Inferior parietal cortex (tissue), 1 donor: ENCODE data around the gene KRT86.
A peak's percentile ranks its signal among the peaks of the same experiment; 100 is the strongest.
"Not testable (repeated sequence)": the region's sequence is repeated elsewhere in the genome, so short reads cannot be mapped to it uniquely, and the experiment has no call there.

Experiments
- DNase-seq: peaks from one replicate; pipeline ENCODE4 v3.0.0-alpha.2; 2016; ENCODE audit errors: extremely low spot score

Gene KRT86

DNA sequence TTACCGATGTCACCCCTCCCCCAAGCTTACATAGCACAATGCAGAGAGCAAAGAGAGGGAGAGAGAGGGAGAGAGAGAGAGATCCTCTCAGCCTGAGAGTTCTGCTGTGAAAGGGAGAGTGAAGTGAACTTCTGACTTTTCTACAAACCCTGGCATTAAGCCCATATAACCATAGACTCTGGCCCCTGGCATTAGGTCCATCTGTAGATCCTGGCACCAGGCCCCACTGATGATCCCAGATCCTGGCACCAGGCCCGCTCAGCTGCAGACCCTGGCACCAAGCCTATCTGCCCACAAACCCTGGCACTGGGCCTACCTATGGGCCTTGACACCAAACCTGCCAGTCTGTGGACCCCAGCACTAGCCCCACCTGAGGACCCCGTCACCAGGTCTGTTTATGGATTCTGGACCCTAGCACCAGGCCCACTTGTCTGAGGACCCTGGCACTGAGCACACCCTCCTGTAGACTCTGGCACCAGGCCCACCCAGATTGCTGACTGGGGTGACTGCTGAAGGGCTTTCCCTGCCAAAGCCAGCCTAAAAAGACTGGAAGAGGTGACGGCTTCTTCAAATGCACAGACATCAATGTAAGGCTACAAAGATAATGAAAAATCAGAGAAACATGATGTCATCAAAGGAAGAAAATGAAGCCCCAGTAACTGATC lies 61.3 kb downstream of the KRT86 start:
- DNase-seq = no peak

DNA sequence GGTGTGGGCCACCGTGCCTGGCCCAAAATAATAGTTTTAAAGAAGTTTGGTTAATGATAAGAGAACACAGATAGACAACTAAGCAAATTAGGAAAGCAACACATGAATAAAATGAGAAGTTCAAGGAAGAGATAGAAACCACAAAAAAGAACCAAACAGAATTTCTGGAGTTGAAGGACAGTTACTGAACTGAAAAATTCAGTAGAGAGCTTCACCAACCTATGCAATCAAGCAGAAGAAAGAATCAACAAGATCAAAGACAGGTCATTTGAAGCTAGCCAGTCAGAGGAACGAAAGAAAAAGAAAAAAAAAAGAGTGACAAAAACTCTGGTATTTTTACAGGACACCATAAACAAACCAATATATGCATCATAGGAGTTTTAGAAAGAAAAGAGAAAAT lies 62.2 kb downstream of the KRT86 start:
- DNase-seq = no peak

DNA sequence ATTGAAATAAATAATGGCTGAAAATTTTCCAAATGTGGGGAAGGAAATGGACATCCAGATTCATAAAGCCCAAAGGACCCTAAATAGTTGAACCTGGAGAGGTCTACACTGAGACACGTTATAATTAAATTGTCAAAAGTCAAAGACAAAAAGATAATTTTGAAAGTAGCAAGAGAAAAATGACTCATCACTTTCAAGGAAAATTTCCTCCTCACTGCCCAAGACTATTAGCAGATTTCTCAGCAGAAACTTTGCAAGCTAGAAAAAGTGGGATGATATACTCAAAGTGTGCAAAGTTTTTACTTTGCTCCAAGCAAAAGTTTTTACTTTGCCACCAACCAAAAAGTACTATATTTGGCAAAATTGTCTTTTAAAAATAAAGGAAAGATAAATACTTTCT lies 62.6 kb downstream of the KRT86 start:
- no peak for DNase-seq

DNA sequence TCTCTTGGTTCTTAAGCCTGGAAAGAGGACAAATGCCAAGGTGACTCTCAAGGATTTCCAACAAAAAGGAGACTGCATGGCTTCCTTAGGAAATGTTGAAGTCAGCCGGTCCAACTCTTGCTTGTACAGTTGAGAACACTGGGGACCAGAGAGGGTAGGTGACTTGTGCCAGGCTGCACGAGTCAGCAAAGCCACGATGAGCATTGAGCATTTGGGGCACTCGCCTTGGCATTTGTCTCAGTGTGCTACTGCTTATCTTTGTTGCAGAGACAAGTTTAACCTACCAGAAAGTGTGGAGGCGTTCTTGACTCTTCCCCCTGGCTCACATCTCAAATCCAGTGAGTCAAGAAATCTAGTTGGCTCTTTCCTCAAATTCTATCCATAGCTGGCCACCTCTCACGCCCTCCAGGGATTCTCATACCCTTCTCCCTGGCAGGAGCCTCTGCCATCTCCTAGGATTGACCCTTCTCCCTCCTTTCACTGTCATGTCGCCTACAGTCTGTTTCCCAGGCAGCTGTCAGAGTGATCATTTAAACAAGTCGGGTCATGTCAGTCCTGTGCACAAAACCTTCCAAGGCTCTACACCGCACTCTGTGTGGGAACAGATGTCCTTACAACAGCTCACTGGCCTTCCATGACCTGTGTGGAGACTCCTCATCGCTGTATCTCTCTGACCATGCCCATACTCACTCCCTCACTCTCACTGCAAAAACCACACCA lies 64.0 kb downstream of the KRT86 start:
- DNase-seq = no peak

DNA sequence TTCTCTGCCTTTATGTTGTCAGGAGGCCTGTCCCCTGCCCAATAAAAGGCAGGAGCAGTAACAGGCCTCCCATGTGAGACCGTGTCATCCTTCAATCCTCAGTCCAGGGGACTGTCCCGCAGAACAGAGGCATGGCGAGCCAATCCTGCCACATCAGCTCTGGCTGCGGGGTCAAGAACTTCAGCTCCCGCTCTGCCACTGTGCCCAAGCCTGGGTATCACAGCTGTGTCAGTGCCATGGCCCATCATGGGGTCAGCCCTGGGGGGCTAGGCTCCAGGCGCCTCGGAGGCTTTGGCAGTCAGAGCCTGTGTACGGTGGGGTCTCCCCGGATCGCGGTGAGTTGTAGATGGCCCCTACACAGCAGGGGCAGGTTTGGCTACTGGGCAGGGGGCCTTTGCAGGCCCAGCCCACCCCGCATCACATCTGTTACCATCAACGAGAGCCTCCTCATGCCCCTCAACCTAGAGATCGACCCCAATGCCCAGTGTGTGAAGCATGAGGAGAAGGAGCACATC lies 66.7 kb downstream of the KRT86 start:
- no peak for DNase-seq

DNA sequence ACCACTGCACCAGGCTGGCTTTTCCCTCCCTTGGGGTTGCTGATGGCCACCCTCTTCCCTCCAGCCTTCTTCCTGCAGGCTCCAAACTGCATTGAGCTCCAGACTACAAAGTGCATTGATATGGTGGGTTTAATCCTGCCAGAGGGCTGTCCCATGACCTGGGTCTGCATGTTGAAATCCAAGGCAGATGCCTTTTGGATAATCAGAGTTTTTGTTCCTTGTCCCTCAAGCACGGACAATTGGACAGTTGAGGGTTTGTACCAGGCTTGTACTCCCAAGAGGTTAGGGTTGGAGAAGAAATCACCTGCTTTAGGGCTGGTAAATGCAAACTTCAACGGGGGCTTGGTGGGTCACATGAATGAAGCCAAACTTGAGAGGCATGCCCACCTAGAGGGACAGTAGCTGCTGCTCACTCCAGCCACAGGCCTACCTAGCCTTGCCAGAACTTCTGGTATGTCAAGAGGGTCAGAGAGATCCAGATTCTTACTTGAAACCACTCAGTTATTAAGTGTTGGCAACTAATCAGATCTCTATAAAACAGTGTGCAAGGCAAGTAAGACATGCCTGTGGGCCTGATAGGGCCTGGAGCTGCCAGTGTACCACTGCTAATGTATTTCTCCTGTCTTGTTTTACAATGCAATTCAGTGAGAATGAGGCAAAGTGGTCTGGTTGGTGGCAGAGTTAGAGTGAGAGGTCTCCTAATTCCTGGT lies 68.5 kb downstream of the KRT86 start:
- no peak for DNase-seq

DNA sequence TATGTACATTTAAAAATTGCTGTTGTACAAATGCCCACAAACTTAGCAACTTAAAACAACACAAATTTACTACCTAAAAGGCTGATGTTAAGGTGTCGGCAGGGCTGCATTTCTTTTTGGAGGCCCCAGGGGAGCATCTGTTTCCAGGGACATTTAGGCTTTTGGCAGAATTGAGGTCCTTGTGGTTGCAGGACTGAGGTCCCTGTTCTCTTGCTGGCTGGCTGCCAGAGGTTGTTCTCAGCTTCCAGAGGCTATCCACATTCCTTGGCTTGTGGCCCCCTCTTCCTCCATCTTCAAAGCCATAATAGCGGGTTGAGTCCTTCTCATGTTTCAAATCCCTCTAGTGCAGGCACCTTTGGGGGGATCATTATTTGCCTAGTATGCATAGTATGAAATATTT lies 69.1 kb downstream of the KRT86 start:
- no peak for DNase-seq

DNA sequence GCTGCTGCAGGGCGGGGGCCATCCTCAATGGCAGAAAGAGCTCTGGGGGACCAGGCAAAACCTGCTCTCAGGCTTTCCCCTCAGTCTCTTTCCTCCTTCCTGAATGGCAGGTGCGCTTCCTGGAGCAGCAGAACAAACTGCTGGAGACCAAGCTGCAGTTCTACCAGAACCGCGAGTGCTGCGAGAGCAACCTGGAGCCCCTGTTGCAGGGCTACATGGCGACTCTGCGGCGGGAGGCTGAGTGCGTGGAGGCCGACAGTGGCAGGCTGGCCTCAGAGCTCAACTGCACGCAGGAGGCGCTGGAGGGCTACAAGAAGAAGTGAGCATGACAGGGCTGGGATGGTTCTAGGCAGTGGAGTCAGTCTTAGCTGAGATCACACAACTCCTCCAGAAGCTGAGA lies 69.7 kb downstream of the KRT86 start:
- no peak for DNase-seq

DNA sequence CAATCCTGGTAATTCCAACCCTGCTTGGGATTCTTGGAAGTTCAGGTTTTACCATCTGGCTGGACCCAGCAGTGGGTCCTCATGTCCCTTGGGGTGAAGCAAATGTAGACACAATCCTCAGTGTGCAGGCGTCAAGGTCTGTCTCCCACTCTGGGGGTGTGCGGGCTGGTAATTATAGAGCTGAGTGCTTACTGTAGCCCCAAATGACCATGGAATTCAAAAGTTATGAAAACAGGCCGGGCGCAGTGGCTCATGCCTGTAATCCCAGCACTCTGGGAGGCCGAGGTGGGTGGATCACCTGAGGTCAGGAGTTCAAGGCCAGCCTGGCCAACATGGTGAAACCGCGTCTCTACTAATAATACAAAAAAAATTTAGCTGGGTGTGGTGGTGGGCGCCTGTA lies 70.6 kb downstream of the KRT86 start:
- not testable (repeated sequence) for DNase-seq

DNA sequence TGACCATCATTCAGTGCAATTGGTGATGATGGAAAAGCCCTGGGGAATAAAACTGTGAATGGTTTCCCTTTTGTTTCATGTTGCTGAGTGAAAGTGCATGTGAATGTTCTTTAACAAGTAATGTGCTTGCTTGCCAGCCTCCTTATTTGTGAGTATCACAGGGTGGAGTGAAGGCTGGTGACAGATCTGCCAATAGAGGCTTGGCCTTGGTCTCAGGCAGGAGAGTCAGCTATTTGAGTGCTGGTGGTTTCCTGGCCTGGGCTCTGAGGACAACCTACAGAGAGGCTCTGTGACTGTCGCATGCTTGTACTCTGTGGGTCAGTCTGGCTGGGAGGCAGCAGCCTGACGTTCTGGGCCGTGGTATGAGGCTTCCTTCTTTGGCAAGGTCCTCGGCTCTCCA lies 72.1 kb downstream of the KRT86 start:
- no peak for DNase-seq

DNA sequence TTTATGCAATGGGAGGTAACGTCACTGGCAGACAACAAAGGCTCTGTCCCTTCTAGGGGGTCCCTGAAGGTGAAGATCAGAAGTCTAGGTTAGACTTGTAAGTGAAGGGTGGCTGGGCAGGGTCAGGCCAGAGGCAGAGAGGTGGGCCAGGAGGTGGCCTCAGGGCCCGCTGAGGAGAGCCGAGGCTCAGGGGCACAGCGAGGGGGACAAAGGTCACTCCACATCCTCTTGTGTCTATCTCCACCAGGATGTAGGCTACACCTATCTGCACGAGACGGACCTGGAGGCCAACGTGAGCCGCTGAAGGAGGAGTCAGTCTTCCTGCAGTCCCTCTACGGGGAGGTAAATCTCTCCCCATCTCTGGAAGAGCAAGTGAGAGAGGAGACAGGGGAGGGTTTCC lies 72.6 kb downstream of the KRT86 start:
- DNase-seq = no peak

DNA sequence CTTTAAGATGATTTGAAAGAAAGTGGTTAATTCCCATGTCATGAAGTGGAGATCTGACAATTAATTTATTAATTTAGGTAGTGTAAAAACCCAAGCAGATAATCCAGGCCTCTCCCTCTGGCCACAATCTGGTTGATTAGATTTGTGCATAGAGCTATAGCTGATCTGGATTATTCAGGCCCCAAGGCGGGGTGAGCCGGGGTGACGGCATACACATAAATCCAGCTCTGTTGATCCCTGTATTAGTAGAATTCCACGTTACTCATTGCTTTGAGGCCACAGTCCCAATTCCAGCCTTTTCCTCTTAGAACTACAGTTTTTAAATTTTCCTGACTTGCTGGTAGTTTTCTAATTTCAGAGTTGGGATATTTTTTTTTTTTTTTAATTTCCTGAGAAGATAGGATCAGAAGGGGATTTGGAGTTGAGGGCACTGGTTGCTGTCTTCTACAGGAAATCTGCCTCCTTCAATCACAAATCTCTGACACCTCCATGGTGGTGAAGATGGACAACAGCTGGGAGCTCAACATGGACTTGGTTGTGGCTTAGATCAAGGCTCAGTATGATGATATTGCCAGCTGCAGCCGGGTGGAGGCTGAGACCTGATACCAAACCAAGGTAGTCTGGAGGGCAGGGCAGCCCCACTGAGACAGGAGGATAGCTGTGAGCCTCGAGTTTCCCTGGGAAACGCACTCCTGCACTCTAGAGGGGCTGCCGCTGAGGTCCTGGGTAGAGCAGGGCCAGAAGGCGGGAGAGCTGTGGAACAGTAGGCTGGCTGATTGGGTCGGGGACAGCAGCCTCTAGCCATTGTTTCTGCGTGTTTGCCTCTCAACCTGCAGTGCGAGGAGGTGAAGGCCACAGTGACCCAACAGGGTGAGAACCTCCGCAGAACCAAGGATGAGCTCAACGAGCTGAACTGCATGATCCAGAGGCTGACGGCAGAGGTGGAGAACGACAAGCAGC lies 73.4 kb downstream of the KRT86 start:
- no peak for DNase-seq

DNA sequence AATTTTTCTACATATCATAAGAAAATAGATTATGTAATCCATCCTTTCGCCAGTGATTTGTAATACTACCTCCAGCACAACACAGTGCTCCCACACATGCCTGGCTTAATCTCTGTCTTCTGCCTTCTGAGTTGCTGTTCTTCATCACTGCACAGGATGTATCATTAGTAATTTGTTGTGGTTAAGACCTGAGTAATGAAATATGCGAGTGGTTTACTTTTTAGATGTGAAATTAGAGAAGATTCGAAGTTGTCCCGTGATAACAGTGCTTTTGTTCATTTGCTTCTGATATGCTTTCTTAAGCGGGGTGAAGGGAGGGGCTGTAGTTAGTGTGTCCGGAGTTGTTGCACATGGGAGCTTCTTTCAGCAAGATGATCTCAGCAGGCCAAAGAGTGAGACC lies 74.8 kb downstream of the KRT86 start:
- no peak for DNase-seq

DNA sequence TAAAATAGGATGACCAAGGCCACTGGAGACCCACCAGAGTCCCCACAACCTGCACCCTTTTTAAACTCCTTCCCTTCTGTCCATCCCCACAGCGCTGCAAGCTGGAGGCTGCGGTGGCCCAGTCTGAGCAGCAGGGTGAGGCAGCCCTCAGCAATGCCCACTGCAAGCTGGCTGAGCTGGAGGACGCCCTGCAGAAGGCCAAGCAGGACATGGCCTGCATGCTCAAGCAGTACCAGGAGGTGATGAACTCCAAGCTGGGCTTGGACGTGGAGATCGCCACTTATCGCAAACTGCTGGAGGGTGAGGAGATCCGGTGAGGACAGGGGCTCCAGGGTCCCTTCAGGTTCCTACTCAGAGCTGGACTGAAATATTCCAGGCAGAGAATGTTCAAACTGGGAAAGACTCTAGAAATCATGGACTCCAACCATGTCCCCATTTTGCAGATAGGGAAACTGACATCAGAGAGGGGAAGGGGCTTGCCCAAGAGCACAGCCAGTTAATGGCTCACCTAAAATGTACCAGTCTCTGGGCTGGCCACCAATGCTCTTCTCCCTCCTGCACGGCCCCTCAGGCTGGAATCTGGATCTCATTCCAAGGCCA lies 75.7 kb downstream of the KRT86 start:
- no peak for DNase-seq

DNA sequence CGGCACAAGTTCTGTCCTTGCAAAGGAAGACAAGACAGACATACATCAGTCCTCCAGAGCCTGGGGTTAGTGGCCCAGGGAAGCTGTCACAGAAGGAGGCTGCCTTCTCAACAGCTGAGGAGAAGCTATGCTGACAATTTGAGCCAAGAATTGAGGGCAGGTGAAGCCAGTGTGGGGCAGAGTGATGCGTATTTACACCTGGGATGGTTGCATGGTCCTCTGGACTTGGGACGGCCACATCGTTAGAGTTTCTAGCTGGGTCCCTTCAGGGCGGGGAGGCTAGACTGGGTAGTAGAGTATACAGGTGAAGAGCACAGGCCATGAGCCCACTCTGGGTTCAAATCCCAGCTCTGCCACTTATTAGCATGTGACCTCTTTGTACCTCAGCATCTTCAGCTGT lies 76.3 kb downstream of the KRT86 start:
- DNase-seq = no peak

DNA sequence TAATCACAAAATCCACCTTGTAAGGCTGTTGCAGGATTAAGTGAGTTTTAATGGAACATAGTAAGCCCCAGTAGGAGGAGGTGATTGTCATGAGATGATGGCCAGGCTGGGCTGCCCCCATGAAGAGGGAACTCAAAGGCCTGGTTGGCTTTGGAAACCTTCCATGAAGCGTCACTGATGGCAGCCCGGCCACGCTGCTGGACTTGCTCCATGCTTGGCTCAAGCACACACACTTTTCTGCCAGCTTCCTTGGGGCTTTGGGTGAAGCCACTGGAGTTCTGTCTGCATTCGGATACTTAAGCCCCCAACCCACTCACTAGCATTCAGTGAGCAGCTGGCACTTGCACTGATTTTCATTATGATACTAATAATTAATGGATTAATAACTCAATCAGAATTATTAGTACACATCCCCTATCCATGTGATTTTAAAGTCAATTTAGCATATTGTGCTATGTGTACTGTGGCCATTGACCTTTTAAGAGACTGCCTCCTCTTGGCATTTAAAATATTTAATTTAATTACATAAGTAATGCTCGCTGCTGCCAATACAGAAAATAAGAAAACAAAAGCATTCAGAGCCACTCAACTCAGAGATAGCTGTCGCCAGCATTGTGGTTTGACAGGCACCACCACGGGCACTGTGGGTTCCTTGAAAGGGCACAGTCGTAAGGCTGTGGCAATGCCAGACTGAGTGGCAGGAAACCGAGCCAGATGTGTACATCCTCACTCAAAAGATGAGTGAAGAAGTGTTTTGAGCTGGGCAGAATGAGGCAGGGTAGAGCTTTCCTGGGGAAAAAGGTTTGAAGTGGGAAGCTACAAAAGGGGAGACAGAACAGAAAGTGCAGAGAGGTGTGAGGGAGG lies 77.0 kb downstream of the KRT86 start:
- DNase-seq = peak; percentile 28

DNA sequence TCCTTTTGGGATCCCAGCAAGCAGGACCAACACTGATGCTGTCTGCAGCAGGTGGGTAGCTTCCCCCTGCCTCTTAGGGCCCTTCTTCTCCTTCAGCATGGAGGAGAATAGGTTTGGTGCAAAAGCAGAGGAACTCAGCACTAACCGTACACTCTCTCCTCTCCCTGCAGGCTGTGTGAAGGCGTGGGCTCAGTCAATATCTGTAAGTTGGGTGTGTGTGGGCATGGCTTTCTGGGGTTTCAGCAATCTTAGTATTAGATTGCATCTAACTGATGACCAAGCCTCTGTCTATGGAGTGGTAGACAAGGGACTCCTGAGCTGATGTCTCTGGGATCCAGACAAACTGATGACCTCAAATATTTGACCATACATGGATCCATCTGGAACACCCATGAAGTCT lies 78.5 kb downstream of the KRT86 start:
- no peak for DNase-seq

DNA sequence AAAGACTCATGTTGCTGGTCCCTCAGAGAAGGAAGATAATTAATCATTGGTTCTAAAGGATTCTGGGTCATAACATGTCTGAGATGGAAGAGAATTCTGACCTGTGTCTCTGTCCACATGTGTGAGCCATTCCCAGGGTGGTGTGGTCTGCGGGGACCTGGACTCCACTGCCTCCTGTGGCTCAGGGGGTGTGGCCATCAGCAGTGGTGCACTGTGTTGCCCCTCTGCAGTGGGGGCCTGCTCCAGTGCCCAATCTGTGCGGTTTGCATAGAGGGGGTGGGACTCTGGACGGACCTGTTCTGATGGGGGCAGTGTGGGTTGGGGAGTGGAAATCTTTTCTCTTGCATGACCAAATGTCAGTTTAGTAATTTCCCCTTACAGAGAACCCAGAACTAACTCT lies 79.3 kb downstream of the KRT86 start:
- no peak for DNase-seq

DNA sequence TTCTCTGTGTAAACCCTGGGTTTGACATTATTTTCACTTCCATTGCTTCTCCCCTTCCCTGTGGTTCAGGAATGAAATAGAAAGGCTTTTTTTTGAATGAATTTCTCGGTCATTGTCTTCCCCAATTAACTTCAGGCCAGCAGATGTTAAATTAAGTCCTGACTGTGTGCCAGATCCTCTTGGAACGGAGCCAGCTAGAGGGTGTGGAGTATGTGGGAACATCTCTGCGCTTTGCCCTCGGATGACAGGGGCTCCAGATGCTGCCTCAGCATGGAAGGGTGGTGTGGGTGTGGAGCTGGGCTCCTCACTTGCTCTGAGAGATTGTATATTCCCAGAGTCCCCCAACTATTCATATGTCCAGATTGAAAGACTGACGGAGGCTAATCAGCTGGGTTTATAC lies 79.8 kb downstream of the KRT86 start:
- DNase-seq = no peak

DNA sequence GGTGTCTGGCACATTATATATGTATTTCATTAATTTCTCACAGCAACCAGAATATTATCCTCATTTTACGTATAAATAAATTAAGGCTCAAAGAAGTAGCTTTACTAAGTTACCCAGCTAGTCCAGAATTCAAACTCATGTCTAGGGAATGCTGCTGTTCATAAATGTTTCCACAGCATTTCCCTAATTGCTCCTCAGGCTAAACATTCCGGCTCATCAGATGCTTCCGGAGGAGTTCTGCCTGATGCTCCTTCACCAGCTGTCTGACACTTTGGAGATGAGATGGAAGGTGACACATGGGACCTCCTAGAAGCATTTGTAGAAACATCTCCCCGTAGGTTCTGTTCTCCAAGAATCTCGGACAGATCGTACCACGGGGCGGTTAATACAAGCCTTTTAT lies 80.7 kb downstream of the KRT86 start:
- DNase-seq = no peak
